GM23338 (cell line): ENCODE data around the gene TEX29. TPM values are rescaled to one million over a fixed set of nuclear protein-coding genes. Genes with fewer than 3 reads are reported as not detected.

Experiments
- ATAC-seq: fragments of 200-7000 bp; cut with Tn5 transposase; 3 replicates; pipeline ENCODE4 v1.9.1; 2020
- DNase-seq: peaks from one replicate; pipeline ENCODE4 v3.0.0-alpha.2; 2015; ENCODE audit warnings: low spot score
- H2AFZ ChIP-seq: fragments of 200-600 bp; sonication (generic); 2 replicates; pipeline ENCODE4 v1.8.0; 2016; ENCODE audit warnings: antibody characterized with exemption, mild to moderate bottlenecking, moderate library complexity
- H3F3A ChIP-seq: fragments of 200-600 bp; sonication (generic); replicated peaks from 2 replicates; pipeline ENCODE4 v1.8.0; 2017; ENCODE audit warnings: antibody characterized with exemption, mixed run types, low read depth
- H3K27ac ChIP-seq: fragments of 200-600 bp; sonication (generic); 2 replicates; pipeline ENCODE4 v1.6.1; 2016; ENCODE audit warnings: low read depth
- H3K27me3 ChIP-seq: fragments of 200-600 bp; sonication (generic); 2 replicates; pipeline ENCODE4 v1.8.0; 2016; ENCODE audit warnings: mild to moderate bottlenecking, mixed run types, moderate library complexity; ENCODE audit not compliant: insufficient read depth
- H3K36me3 ChIP-seq: fragments of 200-600 bp; sonication (generic); 2 replicates; pipeline ENCODE4 v1.8.0; 2016; ENCODE audit warnings: mild to moderate bottlenecking; ENCODE audit not compliant: insufficient read depth
- H3K4me1 ChIP-seq: fragments of 200-600 bp; sonication (generic); 2 replicates; pipeline ENCODE4 v1.8.0; 2016; ENCODE audit warnings: mild to moderate bottlenecking, moderate library complexity; ENCODE audit not compliant: insufficient read depth
- H3K4me2 ChIP-seq: fragments of 200-600 bp; sonication (generic); 2 replicates; pipeline ENCODE4 v1.7.1; 2017; ENCODE audit warnings: mixed run types
- H3K4me3 ChIP-seq: fragments of 200-600 bp; sonication (generic); 2 replicates; pipeline ENCODE4 v1.6.1; 2016; ENCODE audit warnings: mixed run types
- H3K79me2 ChIP-seq: fragments of 200-600 bp; sonication (generic); replicated peaks from 2 replicates; pipeline ENCODE4 v1.8.0; 2017; ENCODE audit warnings: mild to moderate bottlenecking; ENCODE audit not compliant: insufficient read depth
- H3K9me2 ChIP-seq: fragments of 200-600 bp; sonication (generic); 2 replicates; pipeline ENCODE4 v1.8.0; 2017; ENCODE audit not compliant: insufficient read depth
- H4K20me1 ChIP-seq: fragments of 200-600 bp; sonication (generic); replicated peaks from 2 replicates; pipeline ENCODE4 v1.8.0; 2017; ENCODE audit warnings: mild to moderate bottlenecking; ENCODE audit not compliant: insufficient read depth
- H3K27ac Mint-ChIP-seq: 2 replicates; pipeline ENCODE4 v1.8.0; 2020; ENCODE audit warnings: inconsistent platforms, mild to moderate bottlenecking, moderate library complexity, mixed read lengths
- H3K27me3 Mint-ChIP-seq: 3 replicates; pipeline ENCODE4 v1.8.0; 2022; ENCODE audit warnings: low read depth, mild to moderate bottlenecking, moderate library complexity, mixed read lengths, inconsistent platforms; ENCODE audit not compliant: insufficient read depth, poor library complexity
- H3K36me3 Mint-ChIP-seq: 3 replicates; pipeline ENCODE4 v1.8.0; 2021; ENCODE audit warnings: low read depth, mild to moderate bottlenecking, inconsistent platforms, moderate library complexity, mixed read lengths
- H3K4me1 Mint-ChIP-seq: 3 replicates; pipeline ENCODE4 v1.8.0; 2020; ENCODE audit warnings: mild to moderate bottlenecking, inconsistent platforms, mixed read lengths
- H3K4me3 Mint-ChIP-seq: 3 replicates; pipeline ENCODE4 v1.8.0; 2021; ENCODE audit warnings: moderate library complexity, mild to moderate bottlenecking, inconsistent platforms, mixed read lengths
- H3K9me3 Mint-ChIP-seq: 3 replicates; pipeline ENCODE4 v1.8.0; 2020; ENCODE audit warnings: moderate library complexity, mild to moderate bottlenecking, inconsistent platforms, mixed read lengths
- CREB1 ChIP-seq: fragments of 250-450 bp; sonication (Bioruptor Pico); IDR thresholded peaks from 2 replicates; pipeline ENCODE4 v1.5.0; 2020; ENCODE audit warnings: low read depth, mild to moderate bottlenecking, moderate library complexity
- CTCF ChIP-seq, 2 experiments: fragments of 200-600 bp in 1 of 2; sonication (generic) in 1 of 2; conservative IDR thresholded peaks; 2 replicates each; pipeline versions ENCODE4 v1.5.1 to v1.6.1; 2016 to 2017; ENCODE audit warnings: antibody characterized with exemption in 2 of 2, low read depth in 2 of 2, mild to moderate bottlenecking in 2 of 2, moderate library complexity in 1 of 2
- ETS1 ChIP-seq: IDR thresholded peaks from 2 replicates; pipeline ENCODE4 v1.6.1; 2016; ENCODE audit warnings: antibody characterized with exemption
- EZH2 ChIP-seq: fragments of 200-600 bp; sonication (generic); IDR thresholded peaks from one replicate; pipeline ENCODE4 v1.8.0; 2017; ENCODE audit warnings: antibody characterized with exemption, mild to moderate bottlenecking, low read depth; ENCODE audit not compliant: unreplicated experiment
- EZH2phosphoT487 ChIP-seq: fragments of 200-600 bp; sonication (generic); IDR thresholded peaks from one replicate; pipeline ENCODE4 v1.8.1; 2018; ENCODE audit warnings: antibody characterized with exemption; ENCODE audit not compliant: unreplicated experiment
- JUNB ChIP-seq: IDR thresholded peaks from one replicate; pipeline ENCODE4 v1.6.1; 2016; ENCODE audit warnings: antibody characterized with exemption; ENCODE audit not compliant: unreplicated experiment
- NANOG ChIP-seq: IDR thresholded peaks from 2 replicates; pipeline ENCODE4 v1.6.1; 2016; ENCODE audit warnings: antibody characterized with exemption, borderline replicate concordance
- POLR2AphosphoS5 ChIP-seq: IDR thresholded peaks from 2 replicates; pipeline ENCODE4 v1.6.1; 2016; ENCODE audit warnings: antibody characterized with exemption, low read depth
- STAT1 ChIP-seq: IDR thresholded peaks from one replicate; pipeline ENCODE4 v1.6.1; 2016; ENCODE audit warnings: antibody characterized with exemption; ENCODE audit not compliant: unreplicated experiment
- ZNF114 ChIP-seq: fragments of 250-450 bp; sonication (Bioruptor Pico); IDR thresholded peaks from 2 replicates; pipeline ENCODE4 v1.5.0; 2020; ENCODE audit warnings: mild to moderate bottlenecking, moderate library complexity
- ZNF331 ChIP-seq: fragments of 250-450 bp; sonication (Bioruptor Pico); IDR thresholded peaks from 2 replicates; pipeline ENCODE4 v1.5.0; 2020; ENCODE audit warnings: low read depth, mild to moderate bottlenecking, moderate library complexity
- polyA plus RNA-seq: library from polyadenylated mRNA; unstranded; fragments of >200 nt; fragmentation: Nextera tagmentation; extraction: Ambion mirVana; gene quantifications from 2 replicates; pipeline ENCODE4 v1.2.1, GENCODE V29; 2016
- total RNA-seq: library from RNA; depleted of rRNA; stranded (reverse); fragments of >200 nt; shearing (Covaris generic); gene quantifications from 2 replicates; pipeline ENCODE4 v1.2.3, GENCODE V29; 2014

TEX29 gene
- total and polyA plus RNA-seq, 2 experiments from 2014 or later, result 0.31 TPM; not detected in 1

GRCh38 chr13:111289251-111289650, 31.2 kb upstream of the TEX29 start:
- Histone ChIP-seq H3K27ac (no peak overlapping the region), H3K4me2 (no peak overlapping the region), H4K20me1 (no peaks in the 10 kb centered on the region; the same call in 1 of the 2 replicates), H3K27me3 (no peaks in the 10 kb centered on the region), H3K36me3 (0 out of 2 replicates have a peak, but pooled peaks cover 2% of the 10 kb centered on the region), H3K4me1 (no peaks in the 10 kb centered on the region), H3F3A (no peaks in the 10 kb centered on the region), H3K79me2 (no peaks in the 10 kb centered on the region; the same call in 1 of the 2 replicates), H3K4me3 (no peak overlapping the region), H2AFZ (no peak overlapping the region), H3K9me2 (no peaks in the 10 kb centered on the region)
- TF ChIP-seq ZNF331 (CRISPR knock-in tag), result no peak
- no peak for TF ChIP-seq CTCF (conservative IDR thresholded peaks at IDR 0.05; ENCODE audit: low read depth in 2 of 2)
- no peak for TF ChIP-seq NANOG
- TF ChIP-seq ETS1, result no peak
- TF ChIP-seq EZH2phosphoT487, result no peak
- no peak for TF ChIP-seq CREB1 (CRISPR knock-in tag)
- TF ChIP-seq EZH2, result no peak
- peaks cover 4% of the 10 kb centered on the region for H3K27me3 Mint-ChIP-seq
- H3K4me3 Mint-ChIP-seq, result no peak overlapping the region
- no peak for DNase-seq
- no peak overlapping the region for H3K27ac Mint-ChIP-seq
- peaks cover 43% of the 10 kb centered on the region for H3K36me3 Mint-ChIP-seq
- H3K4me1 Mint-ChIP-seq, result no peaks in the 10 kb centered on the region
- H3K9me3 Mint-ChIP-seq, result no peaks in the 10 kb centered on the region; the same call in 2 of the 3 replicates
- no peak for ATAC-seq

- Histone ChIP-seq H3K4me3 (no peak overlapping the region), H3K27ac (no peak overlapping the region), H4K20me1 (no peaks in the 10 kb centered on the region; the same call in 1 of the 2 replicates), H3K27me3 (no peaks in the 10 kb centered on the region), H3K79me2 (no peaks in the 10 kb centered on the region; the same call in 1 of the 2 replicates), H3K9me2 (no peaks in the 10 kb centered on the region), H3K4me1 (no peaks in the 10 kb centered on the region), H2AFZ (no peak overlapping the region), H3K4me2 (no peak overlapping the region), H3F3A (no peaks in the 10 kb centered on the region), H3K36me3 (no peaks in the 10 kb centered on the region)
- no peak overlapping the region for H3K4me3 Mint-ChIP-seq
- ATAC-seq, result no peak
- peaks cover 23% of the 10 kb centered on the region for H3K36me3 Mint-ChIP-seq
- H3K27me3 Mint-ChIP-seq, result peaks cover 2% of the 10 kb centered on the region
- H3K27ac Mint-ChIP-seq, result no peak overlapping the region
- H3K4me1 Mint-ChIP-seq, result no peaks in the 10 kb centered on the region
- DNase-seq, result no peak
- no peaks in the 10 kb centered on the region; the same call in 2 of the 3 replicates for H3K9me3 Mint-ChIP-seq
- TF ChIP-seq EZH2phosphoT487 (no peak), POLR2AphosphoS5 (no peak), EZH2 (no peak), CTCF (conservative IDR thresholded peaks at IDR 0.05; ENCODE audit: low read depth in 2 of 2) (no peak), JUNB (no peak), STAT1 (no peak), ZNF331 (CRISPR knock-in tag) (no peak), ZNF114 (no peak), ETS1 (no peak), CREB1 (CRISPR knock-in tag) (no peak), NANOG (no peak)
These were observed 28.5 kb upstream of the TEX29 start for GRCh38 chr13:111291908-111292307.
